SU-DHL-6 (cell line): Measurements from ENCODE around the gene TSPAN18.

Experiments used
- CTCF ChIP-seq: fragments of 200-600 bp; sonication (generic); IDR thresholded peaks from one replicate; pipeline ENCODE4 v1.5.1; 2017; ENCODE audit warnings: antibody characterized with exemption, mild to moderate bottlenecking, low read length, moderate library complexity; ENCODE audit not compliant: insufficient read depth, poor library complexity, severe bottlenecking
- EZH2phosphoT487 ChIP-seq: fragments of 200-600 bp; sonication (generic), shearing (Covaris generic); conservative IDR thresholded peaks from 2 replicates; pipeline ENCODE4 v1.6.1; 2018; ENCODE audit warnings: mild to moderate bottlenecking, antibody characterized with exemption, low read length, moderate library complexity, mixed read lengths

DNA sequence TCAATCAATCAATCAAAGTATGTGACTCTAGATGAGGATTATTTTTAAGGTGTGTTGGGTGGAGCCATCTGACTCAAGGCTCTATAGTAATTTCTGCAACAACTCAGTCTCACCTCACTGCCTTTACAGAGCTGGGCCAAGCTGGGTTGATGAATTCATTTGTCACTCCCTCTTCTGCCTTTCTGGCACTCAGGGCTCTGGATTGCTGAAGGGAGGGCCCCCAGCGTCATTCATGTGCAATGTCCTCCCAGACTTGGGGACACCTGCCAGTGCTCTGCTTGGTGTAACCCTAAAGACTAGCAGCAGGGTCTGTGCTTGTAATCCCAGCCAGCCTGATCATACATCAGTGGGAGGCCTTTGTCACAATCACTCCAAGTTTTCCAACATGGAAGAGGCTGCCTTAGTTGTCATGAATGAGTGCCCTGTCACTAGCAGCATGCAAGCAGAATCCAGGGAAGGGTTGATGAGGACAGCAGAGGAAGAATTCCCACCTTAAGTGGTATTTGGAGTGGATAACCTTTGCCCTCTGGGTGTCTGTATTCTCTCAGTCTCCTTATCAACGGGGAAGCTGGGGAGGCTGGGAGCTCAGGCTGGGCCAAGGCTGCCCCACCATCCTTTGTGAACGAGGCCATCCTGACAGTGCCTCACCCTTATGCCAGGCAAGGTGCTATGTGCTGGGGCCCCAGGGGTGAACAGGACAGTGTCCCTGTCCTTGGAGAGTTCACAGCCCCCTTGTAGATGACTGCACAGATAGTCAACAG lies 225.9 kb downstream of the TSPAN18 start:
- no peak for TF ChIP-seq CTCF
- TF ChIP-seq EZH2phosphoT487: no peak
